Tibial artery (tissue), 4 donors: ENCODE data around the gene ETV6.

ENCODE experiments used
- DNase-seq, 2 donors: peaks; one replicate each; pipeline ENCODE4 v3.0.0-alpha.2; 2019
- H3K27ac ChIP-seq, 2 donors: fragments of 200-600 bp; sonication (generic) in 1 of 2; 1 replicate in 1 of 2; 2 replicates in 1 of 2; pipeline ENCODE4 v1.5.1; 2018 to 2019; ENCODE audit warnings: mild to moderate bottlenecking in 1 of 2
- H3K27me3 ChIP-seq, 2 donors: fragments of 200-600 bp; sonication (generic) in 1 of 2; one replicate each; pipeline versions ENCODE4 v1.5.1 to v1.6.0; 2016 to 2019
- H3K36me3 ChIP-seq, 3 donors: fragments of 200-600 bp; sonication (generic) in 2 of 3; one replicate each; pipeline ENCODE4 v1.5.1; 2016 to 2019; ENCODE audit warnings: mild to moderate bottlenecking in 2 of 3
- H3K4me1 ChIP-seq, 4 donors: fragments of 200-600 bp; sonication (generic) in 2 of 4; 1 replicate in 3 of 4; 2 replicates in 1 of 4; pipeline ENCODE4 v1.5.1; 2016 to 2019
- H3K4me3 ChIP-seq, 2 donors: fragments of 200-600 bp; sonication (generic) in 1 of 2; 1 replicate in 1 of 2; 2 replicates in 1 of 2; pipeline ENCODE4 v1.5.1; 2018 to 2019; ENCODE audit warnings: mild to moderate bottlenecking in 2 of 2
- H3K9me3 ChIP-seq, 3 donors: fragments of 200-600 bp; sonication (generic) in 1 of 3; one replicate each; pipeline ENCODE4 v1.5.1; 2016 to 2019
- CTCF ChIP-seq, 2 experiments: fragments of 200-600 bp in 1 of 2; fragments of 450-650 bp in 1 of 2; IDR thresholded peaks; one replicate each; pipeline ENCODE4 v1.5.1; 2017 to 2019; ENCODE audit warnings: antibody characterized with exemption in 2 of 2, mild to moderate bottlenecking in 1 of 2, moderate library complexity in 1 of 2
- intact Hi-C: fragments of 100-400 bp; cut with DNase I; formaldehyde crosslinking; loops from one replicate; pipeline ENCODE4 v1.15.0; 2023; ENCODE audit warnings: low total_unique reads

Gene ETV6

GRCh38 chr12:11744410-11744801 lies 94.9 kb downstream of the ETV6 start:
- intact Hi-C loops = no loop called here
- Histone ChIP-seq H3K9me3 (no peaks in the 10 kb centered on the region), H3K4me1 (peaks cover 0 to 94% (median 53%) of the 10 kb centered on the region in 4 donors), H3K36me3 (no peaks in the 10 kb centered on the region), H3K4me3 (no peak overlapping the region), H3K27ac (peak overlapping the region in 1 of 2 donors; percentile 21), H3K27me3 (no peaks in the 10 kb centered on the region)
- DNase-seq = no peak
- no peak for TF ChIP-seq CTCF (IDR thresholded peaks at IDR 0.05)

- Histone ChIP-seq H3K4me1 (peaks cover 0 to 92% (median 52%) of the 10 kb centered on the region in 4 donors), H3K27me3 (no peaks in the 10 kb centered on the region), H3K27ac (peak overlapping the region in 1 of 2 donors; percentile 12), H3K4me3 (no peak overlapping the region), H3K36me3 (no peaks in the 10 kb centered on the region), H3K9me3 (no peaks in the 10 kb centered on the region)
- intact Hi-C loops = no loop called here
- no peak for TF ChIP-seq CTCF (IDR thresholded peaks at IDR 0.05)
- no peak for DNase-seq
These were observed 95.6 kb downstream of the ETV6 start for GRCh38 chr12:11745113-11745512.

GRCh38 chr12:11746024-11746771 lies 96.7 kb downstream of the ETV6 start:
- Histone ChIP-seq H3K4me3 (no peak overlapping the region), H3K4me1 (peaks cover 0 to 90% (median 46%) of the 10 kb centered on the region in 4 donors), H3K27me3 (no peaks in the 10 kb centered on the region), H3K9me3 (no peaks in the 10 kb centered on the region), H3K36me3 (no peaks in the 10 kb centered on the region), H3K27ac (peak overlapping the region in 1 of 2 donors; percentile 31)
- DNase-seq = no peak
- TF ChIP-seq CTCF (IDR thresholded peaks at IDR 0.05) = no peak
- intact Hi-C loops = no loop called here

- Histone ChIP-seq H3K27me3 (no peaks in the 10 kb centered on the region), H3K4me1 (peaks cover 0 to 89% (median 39%) of the 10 kb centered on the region in 4 donors), H3K36me3 (no peaks in the 10 kb centered on the region), H3K9me3 (no peaks in the 10 kb centered on the region), H3K27ac (peak overlapping the region in 1 of 2 donors; percentile 27), H3K4me3 (no peak overlapping the region)
- no peak for DNase-seq
- TF ChIP-seq CTCF (IDR thresholded peaks at IDR 0.05) = no peak
- intact Hi-C loops = no loop called here
These were observed 97.7 kb downstream of the ETV6 start for GRCh38 chr12:11746940-11747716.

- no peak overlapping the region for H3K4me3 ChIP-seq
- no peak for TF ChIP-seq CTCF (IDR thresholded peaks at IDR 0.05)
- intact Hi-C loops = no loop called here
- H3K36me3 ChIP-seq = no peaks in the 10 kb centered on the region
- no peaks in the 10 kb centered on the region for H3K27me3 ChIP-seq
- peaks cover 0 to 92% (median 45%) of the 10 kb centered on the region in 4 donors for H3K4me1 ChIP-seq
- DNase-seq = no peak
- peak overlapping the region in 1 of 2 donors; percentile 7 for H3K27ac ChIP-seq
- H3K9me3 ChIP-seq = no peaks in the 10 kb centered on the region
These were observed 98.5 kb downstream of the ETV6 start for GRCh38 chr12:11747969-11748368.
